GM12878 (cell line): ENCODE measurements around the gene ACTR1B. TPM values are rescaled to one million over a fixed set of nuclear protein-coding genes. Genes with fewer than 3 reads are reported as not detected.

Experiments used
- ATAC-seq: fragments of 200-7000 bp; cut with Tn5 transposase; 3 replicates; pipeline ENCODE4 v1.9.1; 2020; ENCODE audit warnings: mild to moderate bottlenecking, moderate library complexity
- BruUV-seq: library from RNA; stranded (reverse); fragments of 400-500 nt; replicated peaks from 2 replicates; lab custom pipeline; 2021; lab: Mats Ljungman, UMichigan
- CTCF ChIA-PET: fragments of 300-600 bp; sonication (Branson Sonifier 250); formaldehyde crosslinking; extraction: SDS; loops from one replicate; lab custom pipeline; 2021; ENCODE audit warnings: inconsistent platforms; lab: Yijun Ruan, JAX
- POLR2A ChIA-PET: fragments of 350-600 bp; formaldehyde crosslinking; extraction: SDS; loops from one replicate; lab custom pipeline; 2021; ENCODE audit warnings: inconsistent platforms; lab: Charles Lee
- RAD21 ChIA-PET: fragments of 300-600 bp; sonication (Branson Sonifier 250); formaldehyde crosslinking; loops from one replicate; lab custom pipeline; 2023; ENCODE audit warnings: antibody characterized with exemption; ENCODE audit not compliant: unreplicated experiment; lab: Charles Lee
- SMC1A ChIA-PET: fragments of 300-600 bp; sonication (Branson Sonifier 250); formaldehyde crosslinking; loops from one replicate; lab custom pipeline; 2023; ENCODE audit not compliant: unreplicated experiment, uncharacterized antibody; lab: Charles Lee
- DNase-seq: peaks from one replicate; pipeline ENCODE4 v3.0.0-alpha.2; 2011; ENCODE audit warnings: low read depth, low spot score
- FAIRE-seq: peaks from 3 replicates; lab custom pipeline; 2011; peaks lifted over from hg19 to GRCh38; lab: Jason Lieb, UNC
- H2AFZ ChIP-seq: 2 replicates; pipeline ENCODE4 v1.6.0; 2011; ENCODE audit warnings: low read depth, low read length, control low read depth; ENCODE audit not compliant: control insufficient read depth
- H3K27ac ChIP-seq: 2 replicates; pipeline ENCODE4 v1.5.1; 2011; ENCODE audit warnings: control low read depth; ENCODE audit not compliant: control insufficient read depth, insufficient read depth
- H3K27me3 ChIP-seq, 2 experiments: replicated peaks in 1 of 2; 2 replicates each; pipeline versions ENCODE4 v1.6.0 to v1.6.1; 2011; ENCODE audit warnings: low read length in 1 of 2; ENCODE audit not compliant: control insufficient read depth in 2 of 2, insufficient read depth in 2 of 2
- H3K36me3 ChIP-seq, 2 experiments: 2 replicates each; pipeline ENCODE4 v1.5.1; 2011; ENCODE audit warnings: low read length in 1 of 2; ENCODE audit not compliant: control insufficient read depth in 2 of 2, insufficient read depth in 2 of 2
- H3K4me1 ChIP-seq: 2 replicates; pipeline ENCODE4 v1.6.1; 2011; ENCODE audit warnings: mild to moderate bottlenecking, low read length, moderate library complexity, mixed read lengths; ENCODE audit not compliant: control insufficient read depth, insufficient read depth
- H3K4me2 ChIP-seq: 2 replicates; pipeline ENCODE4 v1.6.0; 2011; ENCODE audit warnings: control low read depth; ENCODE audit not compliant: control insufficient read depth, insufficient read depth
- H3K4me3 ChIP-seq: fragments of 200-600 bp; sonication (generic); 2 replicates; pipeline ENCODE4 v1.5.1; 2016
- H3K79me2 ChIP-seq: 2 replicates; pipeline ENCODE4 v1.6.0; 2011; ENCODE audit warnings: low read length; ENCODE audit not compliant: control insufficient read depth, insufficient read depth
- H3K9ac ChIP-seq: 2 replicates; pipeline ENCODE4 v1.8.0; 2011; ENCODE audit warnings: low read length, control low read depth, mixed read lengths; ENCODE audit not compliant: control insufficient read depth, insufficient read depth
- H3K9me3 ChIP-seq: replicated peaks from 3 replicates; pipeline ENCODE4 v1.5.1; 2011; ENCODE audit warnings: mild to moderate bottlenecking, low read length; ENCODE audit not compliant: control insufficient read depth, insufficient read depth
- H4K20me1 ChIP-seq: 2 replicates; pipeline ENCODE4 v1.6.0; 2011; ENCODE audit not compliant: control insufficient read depth, insufficient read depth
- BCL11A ChIP-seq: IDR thresholded peaks from 2 replicates; pipeline ENCODE4 v1.6.1; 2011; ENCODE audit warnings: low read depth, low read length
- CEBPB ChIP-seq, 2 experiments: fragments of 150-350 bp in 1 of 2; IDR thresholded peaks; 2 replicates each; pipeline ENCODE4 v1.6.1; 2012 to 2014; ENCODE audit warnings: low read depth in 2 of 2, low read length in 2 of 2, borderline replicate concordance in 1 of 2, inconsistent platforms in 1 of 2
- DPF2 ChIP-seq: fragments of 450-650 bp; IDR thresholded peaks from 2 replicates; pipeline ENCODE4 v1.6.1; 2017; ENCODE audit warnings: mild to moderate bottlenecking
- LARP7 ChIP-seq: fragments of 450-650 bp; IDR thresholded peaks from 2 replicates; pipeline ENCODE4 v1.6.1; 2017; ENCODE audit warnings: mild to moderate bottlenecking
- MLLT1 ChIP-seq: fragments of 450-650 bp; IDR thresholded peaks from 2 replicates; pipeline ENCODE4 v1.6.1; 2016; ENCODE audit warnings: mild to moderate bottlenecking
- MTA2 ChIP-seq: fragments of 450-650 bp; IDR thresholded peaks from 2 replicates; pipeline ENCODE4 v1.6.1; 2016; ENCODE audit warnings: low read depth, mild to moderate bottlenecking, moderate library complexity
- NKRF ChIP-seq: fragments of 450-650 bp; conservative IDR thresholded peaks from 2 replicates; pipeline ENCODE4 v1.6.1; 2017; ENCODE audit warnings: mild to moderate bottlenecking, moderate library complexity
- SMARCA5 ChIP-seq: fragments of 450-650 bp; IDR thresholded peaks from 2 replicates; pipeline ENCODE4 v1.6.1; 2017; ENCODE audit warnings: mild to moderate bottlenecking
- WGBS: methylation state at CpG from one replicate; pipeline ENCODE4 v1.1.6; 2016; ENCODE audit warnings: low lambda C conversion rate; ENCODE audit not compliant: insufficient replicate concordance, insufficient coverage; ENCODE audit errors: missing lambda C conversion rate; 5-methylcytosine and 5-hydroxymethylcytosine counted together
- in situ Hi-C: fragments of 300-500 bp; cut with MboI; formaldehyde crosslinking; loops from 9 replicates; pipeline ENCODE4 v1.14.3; 2018; ENCODE audit warnings: mixed read lengths
- intact Hi-C: fragments of 100-400 bp; cut with micrococcal nuclease; formaldehyde crosslinking; loops from one replicate; pipeline ENCODE4 v1.14.2; 2022; ENCODE audit not compliant: unreplicated experiment
- polyA plus RNA-seq, 11 experiments: library from polyadenylated mRNA; depleted of rRNA in 4 of 11; unstranded in 6 of 11; stranded (reverse) in 5 of 11; fragments of >200 nt; fragmentation: Nextera tagmentation in 4 of 11; fragmentation: Illumina TruSeq in 1 of 11; extraction: Ambion mirVana in 4 of 11; extraction: Trizol in 1 of 11; gene quantifications; 1 replicate in 1 of 11; 2 replicates in 10 of 11; pipeline versions ENCODE4 v1.2.1 to v1.2.3, GENCODE V29; 2011 to 2016; ENCODE audit warnings: inconsistent platforms in 2 of 11, missing spikeins in 2 of 11, low read depth in 1 of 11
- total RNA-seq, 4 experiments: library from RNA; depleted of rRNA in 3 of 4; stranded (reverse); fragments of >200 nt in 3 of 4; fragmentation: Illumina TruSeq in 1 of 4; extraction: Trizol in 1 of 4; gene quantifications; 2 replicates each; pipeline versions ENCODE4 v1.2.1 to v1.2.3, GENCODE V29; 2013 to 2021
- TF ChIP-seq, protein P1 (sequence below): fragments of 450-650 bp; IDR thresholded peaks from 2 replicates; pipeline ENCODE4 v1.6.1; 2017; ENCODE audit warnings: mild to moderate bottlenecking, moderate library complexity

ACTR1B gene
- total and polyA plus RNA-seq, 10 of the 15 experiments (the other 5 are each of a cell fraction or from before 2014, with no cell fraction given): 1.3 to 62.8 (median 44.8) TPM

GRCh38 chr2:97645112-97645694 is 18.6 kb downstream of the ACTR1B start:
- ATAC-seq (peak; percentile 63), DNase-seq (no peak), FAIRE-seq (no peak)
- H3K4me2 ChIP-seq: peak overlapping the region; percentile 64
- H3K9ac ChIP-seq: peak overlapping the region; percentile 75
- H2AFZ ChIP-seq: peak overlapping the region; percentile 97
- H4K20me1 ChIP-seq: no peaks in the 10 kb centered on the region
- in situ Hi-C loops: no loop called here
- H3K79me2 ChIP-seq: peaks cover 18% of the 10 kb centered on the region
- ChIA-PET RAD21 (interaction anchor here (1.0 to 3.9 kb wide), 7 partner anchors 18 to 55 kb away, joined by 3 to 48 read pairs (median 14); partner anchors contain the start of genes ACTR1B and ANKRD36B), CTCF (interaction anchor here (1.1 to 4.0 kb wide), 6 partner anchors 10 to 55 kb away, joined by 3 to 22 read pairs (median 18); partner anchors contain the start of genes ACTR1B and ANKRD36B), POLR2A (interaction anchor here (1.0 to 7.6 kb wide), 6 partner anchors 17 to 51 kb away, joined by 3 to 132 read pairs (median 6); partner anchors contain the start of gene ACTR1B), SMC1A (interaction anchor here (1.0 to 4.8 kb wide), 8 partner anchors 17 to 54 kb away, joined by 3 to 29 read pairs (median 7); partner anchors contain the start of gene ACTR1B)
- peaks cover 0 to 14% of the 10 kb centered on the region in 2 experiments for H3K36me3 ChIP-seq
- intact Hi-C loops: loop anchor here (5.0 kb wide), 1 partner anchor 52 kb away; no protein-coding TSS in a partner anchor
- 1% methylated on average over 19 of the region's 19 CpGs for WGBS
- BruUV-seq: TSS peak; percentile 88
- H3K27ac ChIP-seq: peak overlapping the region; percentile 81
- TF ChIP-seq DPF2: 0 out of 2 replicates have a peak, but pooled peaks have one; percentile 13
- peak; percentile 51; the same call in 1 of the 2 replicates for TF ChIP-seq MTA2
- TF ChIP-seq SMARCA5: 0 out of 2 replicates have a peak, but pooled peaks have one; percentile 53
- TF ChIP-seq MLLT1: 0 out of 2 replicates have a peak, but pooled peaks have one; percentile 26
- no peak for TF ChIP-seq BCL11A
- peak; percentile 63; the same call in 1 of the 2 replicates for TF ChIP-seq NKRF
- no peak for TF ChIP-seq CEBPB (IDR thresholded peaks at IDR 0.05; ENCODE audit: borderline replicate concordance in 1 of 2, low read depth in 2 of 2, low read length in 2 of 2)
- TF ChIP-seq LARP7: peak; percentile 64; the same call in 1 of the 2 replicates
- TF ChIP-seq, protein P1, sequence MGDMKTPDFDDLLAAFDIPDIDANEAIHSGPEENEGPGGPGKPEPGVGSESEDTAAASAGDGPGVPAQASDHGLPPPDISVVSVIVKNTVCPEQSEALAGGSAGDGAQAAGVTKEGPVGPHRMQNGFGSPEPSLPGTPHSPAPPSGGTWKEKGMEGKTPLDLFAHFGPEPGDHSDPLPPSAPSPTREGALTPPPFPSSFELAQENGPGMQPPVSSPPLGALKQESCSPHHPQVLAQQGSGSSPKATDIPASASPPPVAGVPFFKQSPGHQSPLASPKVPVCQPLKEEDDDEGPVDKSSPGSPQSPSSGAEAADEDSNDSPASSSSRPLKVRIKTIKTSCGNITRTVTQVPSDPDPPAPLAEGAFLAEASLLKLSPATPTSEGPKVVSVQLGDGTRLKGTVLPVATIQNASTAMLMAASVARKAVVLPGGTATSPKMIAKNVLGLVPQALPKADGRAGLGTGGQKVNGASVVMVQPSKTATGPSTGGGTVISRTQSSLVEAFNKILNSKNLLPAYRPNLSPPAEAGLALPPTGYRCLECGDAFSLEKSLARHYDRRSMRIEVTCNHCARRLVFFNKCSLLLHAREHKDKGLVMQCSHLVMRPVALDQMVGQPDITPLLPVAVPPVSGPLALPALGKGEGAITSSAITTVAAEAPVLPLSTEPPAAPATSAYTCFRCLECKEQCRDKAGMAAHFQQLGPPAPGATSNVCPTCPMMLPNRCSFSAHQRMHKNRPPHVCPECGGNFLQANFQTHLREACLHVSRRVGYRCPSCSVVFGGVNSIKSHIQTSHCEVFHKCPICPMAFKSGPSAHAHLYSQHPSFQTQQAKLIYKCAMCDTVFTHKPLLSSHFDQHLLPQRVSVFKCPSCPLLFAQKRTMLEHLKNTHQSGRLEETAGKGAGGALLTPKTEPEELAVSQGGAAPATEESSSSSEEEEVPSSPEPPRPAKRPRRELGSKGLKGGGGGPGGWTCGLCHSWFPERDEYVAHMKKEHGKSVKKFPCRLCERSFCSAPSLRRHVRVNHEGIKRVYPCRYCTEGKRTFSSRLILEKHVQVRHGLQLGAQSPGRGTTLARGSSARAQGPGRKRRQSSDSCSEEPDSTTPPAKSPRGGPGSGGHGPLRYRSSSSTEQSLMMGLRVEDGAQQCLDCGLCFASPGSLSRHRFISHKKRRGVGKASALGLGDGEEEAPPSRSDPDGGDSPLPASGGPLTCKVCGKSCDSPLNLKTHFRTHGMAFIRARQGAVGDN: peak; percentile 35
- H3K4me3 ChIP-seq: peak overlapping the region; percentile 99
- H3K9me3 ChIP-seq: no peaks in the 10 kb centered on the region
- no peaks in the 10 kb centered on the region for H3K27me3 ChIP-seq
- H3K4me1 ChIP-seq: no peaks in the 10 kb centered on the region; the same call in 1 of the 2 replicates
